Esophagus muscularis mucosa (tissue), 4 donors: ENCODE results near the gene ELP2. TPM values are rescaled to one million over a fixed set of nuclear protein-coding genes. Genes with fewer than 3 reads are reported as not detected.
"Not testable (repeated sequence)": the region's sequence is repeated elsewhere in the genome, so short reads cannot be mapped to it uniquely, and the experiment has no call there.

Source experiments
- DNase-seq: peaks from one replicate; pipeline ENCODE4 v3.0.0-alpha.2; 2017; ENCODE audit errors: extremely low spot score
- H3K27ac ChIP-seq, 4 donors: fragments of 200-600 bp; sonication (generic); replicated peaks in 1 of 4; 1 replicate in 3 of 4; 2 replicates in 1 of 4; pipeline ENCODE4 v1.5.1; 2016 to 2019; ENCODE audit warnings: mild to moderate bottlenecking in 1 of 4
- H3K27me3 ChIP-seq, 4 donors: fragments of 200-600 bp; sonication (generic); one replicate each; pipeline versions ENCODE4 v1.5.1 to v1.6.0; 2016 to 2019
- H3K36me3 ChIP-seq, 4 donors: fragments of 200-600 bp; sonication (generic); one replicate each; pipeline ENCODE4 v1.5.1; 2016 to 2019
- H3K4me1 ChIP-seq, 4 donors: fragments of 200-600 bp; sonication (generic); one replicate each; pipeline ENCODE4 v1.5.1; 2016 to 2019
- H3K4me3 ChIP-seq, 4 donors: fragments of 200-600 bp; sonication (generic); 1 replicate in 2 of 4; 2 replicates in 2 of 4; pipeline ENCODE4 v1.5.1; 2016 to 2019; ENCODE audit warnings: mild to moderate bottlenecking in 4 of 4, moderate library complexity in 1 of 4
- H3K9me3 ChIP-seq, 4 donors: fragments of 200-600 bp; sonication (generic); 1 replicate in 3 of 4; 2 replicates in 1 of 4; pipeline ENCODE4 v1.5.1; 2016 to 2019
- CTCF ChIP-seq, 3 experiments: fragments of 200-600 bp in 2 of 3; fragments of 450-650 bp in 1 of 3; sonication (generic) in 2 of 3; IDR thresholded peaks; one replicate each; pipeline ENCODE4 v1.5.1; 2017 to 2019; ENCODE audit warnings: antibody characterized with exemption in 3 of 3, mild to moderate bottlenecking in 2 of 3, moderate library complexity in 1 of 3
- EP300 ChIP-seq: sonication (generic); formaldehyde crosslinking; IDR thresholded peaks from one replicate; pipeline ENCODE4 v1.6.1; 2017; ENCODE audit warnings: antibody characterized with exemption
- POLR2A ChIP-seq: fragments of 450-650 bp; IDR thresholded peaks from one replicate; pipeline ENCODE4 v1.6.1; 2017; ENCODE audit warnings: antibody characterized with exemption, moderate library complexity, mild to moderate bottlenecking, low read depth
- POLR2AphosphoS5 ChIP-seq, 2 donors: sonication (generic); formaldehyde crosslinking; IDR thresholded peaks; one replicate each; pipeline ENCODE4 v1.6.1; 2017; ENCODE audit warnings: antibody characterized with exemption in 2 of 2
- WGBS: methylation state at CpG from one replicate; pipeline ENCODE4 v1.1.5; 2018; 5-methylcytosine and 5-hydroxymethylcytosine counted together
- intact Hi-C: fragments of 100-400 bp; cut with DNase I; formaldehyde crosslinking; loops from one replicate; pipeline ENCODE4 v1.15.1; 2023
- total RNA-seq, 4 donors: library from RNA; depleted of rRNA; stranded (reverse); fragments of >200 nt; gene quantifications; one replicate each; pipeline versions ENCODE4 v1.1.0 to v1.2.1, GENCODE V29; 2016

ELP2 gene
- total RNA-seq, 4 donors from 2014 or later, result 43.4 to 63.1 (median 48.2) TPM

- no peak overlapping the region for H3K27ac ChIP-seq
- 72% methylated on average over 2 of the region's 2 CpGs for WGBS
- no peak overlapping the region for H3K4me3 ChIP-seq
- H3K36me3 ChIP-seq, result no peaks in the 10 kb centered on the region
- H3K4me1 ChIP-seq, result no peaks in the 10 kb centered on the region
- TF ChIP-seq POLR2AphosphoS5 (IDR thresholded peaks at IDR 0.05), result no peak
- no peak for TF ChIP-seq POLR2A
- DNase-seq, result no peak
- intact Hi-C loops, result no loop called here
- peaks cover 0 to 3% (median 0%) of the 10 kb centered on the region in 4 donors for H3K27me3 ChIP-seq
- H3K9me3 ChIP-seq, result no peaks in the 10 kb centered on the region
These were observed 41.4 kb upstream of the ELP2 start for GRCh38 chr18:36088256-36088655.

- Histone ChIP-seq H3K4me1 (no peaks in the 10 kb centered on the region), H3K27ac (no peak overlapping the region), H3K9me3 (no peaks in the 10 kb centered on the region), H3K27me3 (peaks cover 0 to 3% (median 0%) of the 10 kb centered on the region in 4 donors), H3K4me3 (no peak overlapping the region), H3K36me3 (no peaks in the 10 kb centered on the region)
- no peak for TF ChIP-seq CTCF (IDR thresholded peaks at IDR 0.05)
- TF ChIP-seq POLR2A, result no peak
- TF ChIP-seq EP300, result no peak
- no peak for TF ChIP-seq POLR2AphosphoS5 (IDR thresholded peaks at IDR 0.05)
- no peak for DNase-seq
- 87% methylated on average over 6 of the region's 6 CpGs for WGBS
- intact Hi-C loops, result no loop called here
These were observed 40.7 kb upstream of the ELP2 start for GRCh38 chr18:36089001-36089400.

- H3K4me1 ChIP-seq, H3K4me3 ChIP-seq, intact Hi-C loops, H3K27me3 ChIP-seq, DNase-seq, H3K27ac ChIP-seq, H3K36me3 ChIP-seq, H3K9me3 ChIP-seq: not testable (repeated sequence)
- WGBS, result 84% methylated on average over 5 of the region's 5 CpGs
These were observed 37.6 kb upstream of the ELP2 start for GRCh38 chr18:36092116-36092515.

GRCh38 chr18:36094431-36094830 is 35.3 kb upstream of the ELP2 start:
- no peak overlapping the region for H3K27ac ChIP-seq
- H3K27me3 ChIP-seq, result peaks cover 0 to 8% (median 0%) of the 10 kb centered on the region in 4 donors
- H3K36me3 ChIP-seq, result no peaks in the 10 kb centered on the region
- DNase-seq, result no peak
- intact Hi-C loops, result no loop called here
- no peak overlapping the region for H3K4me3 ChIP-seq
- 69% methylated on average over 3 of the region's 3 CpGs for WGBS
- no peaks in the 10 kb centered on the region for H3K9me3 ChIP-seq
- TF ChIP-seq EP300, result no peak
- TF ChIP-seq CTCF (IDR thresholded peaks at IDR 0.05), result no peak
- TF ChIP-seq POLR2AphosphoS5 (IDR thresholded peaks at IDR 0.05), result no peak
- no peak for TF ChIP-seq POLR2A
- H3K4me1 ChIP-seq, result no peaks in the 10 kb centered on the region

GRCh38 chr18:36095936-36096519 is 33.7 kb upstream of the ELP2 start:
- DNase-seq, result no peak
- peaks cover 0 to 9% (median 0%) of the 10 kb centered on the region in 4 donors for H3K27me3 ChIP-seq
- TF ChIP-seq POLR2A (no peak), CTCF (IDR thresholded peaks at IDR 0.05) (peak; percentile 48 to 57 (median 52))
- intact Hi-C loops, result loop anchor here (2.0 kb wide), 1 partner anchor 189 kb away; no protein-coding TSS in a partner anchor
- H3K9me3 ChIP-seq, result no peaks in the 10 kb centered on the region
- H3K4me3 ChIP-seq, result no peak overlapping the region
- H3K27ac ChIP-seq, result no peak overlapping the region
- H3K4me1 ChIP-seq, result no peaks in the 10 kb centered on the region
- H3K36me3 ChIP-seq, result no peaks in the 10 kb centered on the region
- WGBS, result 11% methylated on average over 1 of the region's 1 CpG

GRCh38 chr18:36096955-36097354 is 32.7 kb upstream of the ELP2 start:
- Histone ChIP-seq H3K36me3 (no peaks in the 10 kb centered on the region), H3K4me3 (no peak overlapping the region), H3K4me1 (no peaks in the 10 kb centered on the region), H3K27me3 (peaks cover 0 to 17% (median 0%) of the 10 kb centered on the region in 4 donors), H3K9me3 (no peaks in the 10 kb centered on the region), H3K27ac (no peak overlapping the region)
- no peak for TF ChIP-seq POLR2A
- intact Hi-C loops, result loop anchor here (2.0 kb wide), 1 partner anchor 188 kb away; no protein-coding TSS in a partner anchor
- DNase-seq, result no peak
